HG02571 (cell line): Measurements from ENCODE around the gene DNAH17.

Source experiments
- ATAC-seq: cut with Tn5 transposase; IDR thresholded peaks from one replicate; pipeline ENCODE4 v1.9.1; 2021; ENCODE audit warnings: mild to moderate bottlenecking, moderate library complexity; ENCODE audit not compliant: unreplicated experiment

DNAH17 gene

GRCh38 chr17:78607038-78607437, 29.8 kb upstream of the DNAH17 start:
- no peak for ATAC-seq

GRCh38 chr17:78605886-78606285, 28.7 kb upstream of the DNAH17 start:
- no peak for ATAC-seq

GRCh38 chr17:78605429-78605828, 28.2 kb upstream of the DNAH17 start:
- ATAC-seq, result no peak

- no peak for ATAC-seq
Measured at GRCh38 chr17:78602246-78602645, 25.1 kb upstream of the DNAH17 start.

GRCh38 chr17:78601577-78602190, 24.5 kb upstream of the DNAH17 start:
- ATAC-seq, result no peak

GRCh38 chr17:78600181-78600721, 23.1 kb upstream of the DNAH17 start:
- ATAC-seq, result no peak

GRCh38 chr17:78599419-78599818, 22.2 kb upstream of the DNAH17 start:
- ATAC-seq, result no peak

- ATAC-seq, result no peak
Measured at GRCh38 chr17:78598013-78598471, 20.8 kb upstream of the DNAH17 start.

GRCh38 chr17:78596871-78597764, 19.9 kb upstream of the DNAH17 start:
- ATAC-seq, result no peak

- ATAC-seq, result no peak
Measured at GRCh38 chr17:78595135-78595810, 18.1 kb upstream of the DNAH17 start.

GRCh38 chr17:78592991-78593329, 15.8 kb upstream of the DNAH17 start:
- no peak for ATAC-seq

GRCh38 chr17:78591263-78591671, 14.1 kb upstream of the DNAH17 start:
- ATAC-seq, result no peak

- no peak for ATAC-seq
Measured at GRCh38 chr17:78589885-78590284, 12.7 kb upstream of the DNAH17 start.

GRCh38 chr17:78589031-78589675, 12.0 kb upstream of the DNAH17 start:
- no peak for ATAC-seq

- ATAC-seq, result no peak
Measured at GRCh38 chr17:78588258-78589030, 11.2 kb upstream of the DNAH17 start.

GRCh38 chr17:78585006-78585630, 7.9 kb upstream of the DNAH17 start:
- ATAC-seq, result no peak

GRCh38 chr17:78583091-78583490, 5.9 kb upstream of the DNAH17 start:
- ATAC-seq, result no peak

GRCh38 chr17:78581304-78581703, 4.1 kb upstream of the DNAH17 start:
- no peak for ATAC-seq

GRCh38 chr17:78580277-78580804, 3.1 kb upstream of the DNAH17 start:
- ATAC-seq, result no peak
